Activated CD8-positive, alpha-beta memory T cell treated with anti-CD3 and anti-CD28 coated beads, Interleukin-2, amount 50 U/mL, for 24 hours (primary cell): ENCODE measurements around the gene PSENEN.
"Not testable (repeated sequence)": the region's sequence is repeated elsewhere in the genome, so short reads cannot be mapped to it uniquely, and the experiment has no call there.

Experiments
- DNase-seq: peaks from one replicate; pipeline ENCODE4 v3.0.0-alpha.2; 2020; ENCODE audit errors: extremely low read depth

Gene PSENEN

DNA sequence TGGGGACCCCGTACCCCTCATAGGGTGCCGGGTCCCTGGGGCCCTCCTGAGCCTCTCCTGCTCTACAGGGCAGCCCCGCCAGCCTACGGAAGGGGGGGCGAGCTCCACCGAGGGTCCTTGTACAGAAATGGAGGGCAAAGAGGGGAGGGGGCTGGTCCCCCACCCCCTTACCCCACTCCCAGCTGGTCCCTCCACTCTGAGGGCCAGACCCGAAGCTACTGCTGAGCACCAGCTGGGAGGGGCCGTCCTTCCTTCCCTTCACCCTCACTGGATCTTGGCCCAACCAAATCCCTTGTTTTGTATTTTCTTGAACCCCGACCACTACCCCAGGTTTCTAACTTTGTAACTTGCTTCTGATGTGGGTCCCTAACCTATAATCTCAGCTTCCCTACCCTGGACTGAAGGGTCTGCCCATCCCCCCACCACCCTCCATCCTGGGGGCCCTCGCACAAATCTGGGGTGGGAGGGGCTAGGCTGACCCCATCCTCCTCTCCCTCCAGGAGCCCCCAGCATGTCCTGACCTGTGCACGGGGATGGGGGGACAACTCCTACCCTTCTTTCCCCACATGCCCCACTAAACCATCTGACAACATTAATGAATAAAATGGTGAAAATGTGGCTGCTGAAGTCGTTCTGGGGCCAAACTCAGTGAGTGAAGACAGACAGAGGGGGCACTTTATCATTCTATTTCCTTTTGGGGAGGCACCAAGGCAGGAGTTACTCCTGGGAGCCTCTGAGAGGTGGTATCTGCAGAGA is 42.9 kb downstream of the PSENEN start:
- DNase-seq, result no peak

DNA sequence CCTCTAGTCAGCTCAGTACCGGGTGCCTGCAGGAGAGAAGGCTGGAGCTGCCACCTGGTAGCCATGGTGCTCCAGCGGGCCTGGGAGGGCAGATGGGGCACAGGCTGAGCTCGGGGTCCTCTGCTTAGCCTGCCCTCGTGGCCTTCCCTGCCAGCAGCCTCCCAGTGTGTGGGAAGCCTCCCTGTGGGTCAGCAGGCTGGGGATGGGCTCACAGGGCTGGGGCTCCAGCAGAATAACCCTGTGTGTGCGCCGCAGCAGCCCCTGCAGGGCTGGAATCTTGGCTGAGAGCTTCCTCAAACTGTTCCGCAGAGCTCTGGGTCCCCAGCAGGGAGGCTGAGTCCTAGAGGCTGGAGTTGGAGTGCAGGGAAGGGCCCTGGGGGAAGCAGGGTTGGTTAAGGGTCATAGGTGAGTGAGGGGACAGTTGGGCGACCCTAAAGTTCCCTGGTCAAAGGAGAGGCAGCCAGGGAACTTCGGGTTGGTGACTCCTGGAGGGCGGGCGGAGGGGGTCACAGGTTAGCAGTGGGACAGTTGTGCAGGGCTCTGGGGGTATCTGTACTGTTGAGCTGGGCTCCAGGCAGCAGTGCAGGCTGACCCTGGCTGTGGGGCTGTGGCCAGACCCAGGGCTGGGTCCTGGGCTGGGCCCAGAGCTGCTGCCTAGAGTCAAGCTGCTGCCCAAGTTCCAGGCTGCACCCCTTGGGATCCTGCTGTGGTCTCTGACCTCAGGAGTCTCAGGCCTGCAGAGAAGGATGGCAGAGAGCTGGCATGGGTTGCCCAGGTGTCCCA is 43.9 kb downstream of the PSENEN start:
- no peak for DNase-seq

DNA sequence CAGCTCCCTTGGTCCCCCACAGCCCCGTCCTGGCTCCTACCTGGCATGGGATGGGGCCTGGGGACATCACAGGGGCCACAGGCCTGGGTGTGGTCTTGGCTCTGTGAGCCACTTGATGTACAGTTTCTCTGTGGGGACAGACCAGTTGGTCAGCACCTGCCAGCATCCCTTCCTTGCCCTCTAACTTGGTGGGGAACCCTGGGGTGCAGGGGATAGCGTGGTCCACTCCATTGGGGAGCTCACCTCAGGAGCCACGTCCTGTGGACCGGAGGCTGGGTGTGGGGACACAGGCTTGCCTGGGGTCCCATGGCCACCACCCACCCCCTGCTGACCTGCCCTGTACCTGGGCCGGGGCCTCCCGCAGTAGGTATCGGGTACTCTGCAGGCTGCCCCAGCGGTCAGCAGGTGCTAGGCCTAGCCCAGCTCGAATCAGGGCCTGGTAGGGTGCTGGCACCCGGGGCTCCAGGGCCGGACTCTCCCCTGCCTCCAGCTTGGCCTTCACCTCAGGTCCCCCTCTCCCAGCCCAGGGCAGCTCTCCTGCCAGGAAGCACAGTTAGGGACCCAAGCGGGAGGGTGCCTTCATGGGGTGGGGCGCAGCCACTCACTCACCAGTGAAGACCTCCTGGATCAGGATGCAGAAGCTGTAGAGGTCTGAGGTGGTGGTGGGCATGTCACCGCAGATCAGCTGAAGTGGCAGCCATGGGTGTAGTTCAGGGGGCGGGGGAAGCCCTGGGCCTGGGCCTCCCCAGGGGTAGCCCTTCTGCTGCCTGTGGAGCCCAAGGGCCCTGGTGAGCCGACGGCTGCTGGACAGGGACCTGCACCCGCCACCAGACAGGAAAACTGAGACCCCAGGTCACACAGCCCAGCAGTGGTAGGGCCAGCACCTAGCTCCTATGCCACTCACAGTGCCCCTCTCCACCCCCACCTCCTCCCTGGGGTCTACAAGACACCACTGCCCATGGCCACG is 44.8 kb downstream of the PSENEN start:
- no peak for DNase-seq

DNA sequence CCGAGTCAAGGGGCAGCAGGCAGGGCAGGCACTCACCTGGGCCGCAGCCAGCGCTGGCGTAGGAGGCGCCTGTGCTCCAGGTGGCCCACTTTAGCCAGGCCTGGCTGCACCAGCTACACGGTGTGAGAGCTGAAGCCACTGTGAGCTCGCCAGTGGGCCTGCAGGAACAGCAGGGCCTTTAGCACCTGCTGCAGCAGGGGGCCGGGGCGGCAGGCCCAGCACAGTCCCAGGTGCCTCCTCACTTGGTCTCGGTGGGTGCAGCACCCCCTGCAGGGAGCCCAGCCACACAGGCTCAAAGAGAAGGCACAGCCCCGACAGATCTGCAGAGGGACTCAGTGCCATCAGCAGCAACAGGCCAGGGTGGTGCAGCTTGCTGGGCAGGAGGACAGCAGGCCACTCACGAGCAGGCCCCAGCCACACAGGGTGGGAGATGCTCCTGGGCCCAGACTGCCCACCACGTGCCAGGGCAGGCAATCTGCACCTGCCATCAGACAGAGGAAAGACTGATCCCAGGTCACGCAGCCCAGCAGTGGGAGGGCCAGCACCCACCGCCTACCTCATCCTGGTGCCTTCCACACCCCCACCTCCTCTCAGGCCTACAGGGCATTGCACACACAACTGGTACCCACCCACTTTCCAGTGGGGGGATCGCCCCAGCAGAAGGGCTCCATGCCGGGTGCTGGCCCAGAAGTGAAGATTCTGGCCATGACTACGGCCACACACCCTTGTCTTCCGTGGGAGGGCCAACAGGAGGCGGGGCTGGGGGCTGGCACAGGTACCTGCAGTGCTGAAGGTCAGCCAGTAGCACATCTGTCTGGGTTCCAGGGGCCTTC is 45.7 kb downstream of the PSENEN start:
- DNase-seq, result no peak

DNA sequence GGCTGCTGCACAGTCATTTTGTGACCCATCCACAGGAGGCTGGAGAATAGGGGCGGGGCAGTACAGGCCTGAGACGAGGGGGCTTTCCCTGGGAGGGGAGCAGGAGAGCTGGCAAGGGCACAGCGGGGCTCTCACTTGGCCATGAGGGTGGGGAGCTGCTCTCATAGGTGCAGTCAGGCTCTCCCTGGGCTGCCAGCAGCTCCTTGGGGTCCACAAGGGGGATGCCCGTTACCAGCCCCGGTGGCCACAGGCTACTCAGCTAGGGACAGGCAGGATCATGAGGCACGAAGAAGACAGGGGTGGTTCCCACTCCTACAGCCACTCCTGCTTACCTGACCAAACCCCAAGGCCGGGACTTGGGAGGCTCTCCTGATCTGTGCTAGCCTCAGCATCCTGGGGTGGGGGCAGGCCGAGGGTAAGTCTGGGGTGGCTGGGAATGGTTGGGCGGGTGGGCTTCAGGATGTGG is 46.4 kb downstream of the PSENEN start:
- no peak for DNase-seq

DNA sequence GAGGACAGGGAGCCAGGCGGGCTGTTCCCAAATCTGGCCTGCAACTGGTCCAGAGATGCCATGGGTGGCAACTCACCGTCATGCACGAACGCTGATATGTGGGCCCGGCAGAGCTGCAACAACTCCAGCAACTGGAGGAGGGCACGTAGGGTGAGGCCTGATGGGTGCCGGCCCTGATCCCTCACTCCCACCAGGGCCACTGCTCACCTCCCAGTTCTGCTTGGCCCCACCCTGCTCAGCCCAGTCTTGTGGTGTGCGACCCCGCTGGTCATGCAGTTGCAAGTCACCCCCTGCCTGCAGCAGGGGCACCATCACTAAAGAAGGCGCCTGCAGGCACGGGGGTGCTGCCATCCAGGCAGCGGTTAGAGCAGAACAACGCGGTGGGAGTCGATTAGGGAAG is 46.9 kb downstream of the PSENEN start:
- no peak for DNase-seq

DNA sequence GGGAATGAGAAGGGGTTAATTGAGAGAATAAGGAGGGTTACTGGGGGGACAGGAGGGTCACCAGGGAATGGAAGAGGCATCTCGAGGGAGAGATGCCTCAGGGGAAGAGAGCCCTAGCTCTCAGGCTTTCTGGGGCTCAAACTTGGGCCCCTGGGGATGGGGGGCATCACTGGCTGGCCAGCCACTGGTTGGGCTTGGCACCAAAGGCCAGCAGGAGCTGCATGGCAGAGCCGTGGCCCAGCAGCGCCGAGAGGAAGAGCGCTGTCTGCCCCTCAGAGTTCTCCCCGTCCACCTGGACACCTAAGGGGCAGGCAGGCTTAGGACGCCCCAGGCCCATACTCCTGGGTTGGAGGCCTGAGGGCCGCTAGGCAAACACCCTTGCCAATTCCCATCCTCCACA is 47.4 kb downstream of the PSENEN start:
- DNase-seq, result no peak

DNA sequence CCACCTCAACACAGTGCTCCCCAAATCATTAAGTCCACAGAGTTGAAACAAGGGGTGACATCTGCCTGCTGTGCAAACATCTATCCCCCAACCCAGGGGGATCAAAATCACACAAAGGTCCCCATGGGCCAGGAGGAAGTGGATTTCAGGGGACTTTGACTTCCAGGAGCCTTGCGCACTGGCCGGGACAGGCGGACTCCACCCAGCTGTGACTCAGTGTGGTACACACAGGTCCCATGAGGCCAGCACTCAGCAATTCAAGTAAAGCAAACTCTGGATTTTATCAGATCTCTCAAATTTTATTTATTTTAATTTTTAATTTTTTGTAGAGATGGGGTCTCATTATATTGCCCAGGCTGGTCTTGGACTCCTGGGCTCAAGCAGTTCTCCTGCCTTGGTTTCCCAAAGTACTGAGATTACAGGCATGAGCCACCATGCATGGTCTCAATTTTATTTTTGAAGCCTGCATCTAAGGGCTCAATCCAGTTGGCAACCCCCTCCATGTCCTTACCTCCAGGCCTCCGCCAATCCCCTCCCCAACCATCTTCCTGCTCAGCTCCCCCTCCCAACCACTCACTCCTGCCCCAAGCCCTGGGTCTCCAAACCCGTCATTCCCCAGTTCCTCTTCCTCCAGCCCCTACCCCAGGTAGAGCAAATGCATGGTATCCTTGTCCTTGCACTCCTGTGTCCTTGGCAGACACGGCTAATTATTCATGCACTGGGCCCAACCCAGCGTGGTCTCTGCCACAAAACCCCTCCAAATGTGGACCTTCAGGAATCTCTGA is 48.1 kb downstream of the PSENEN start:
- no peak for DNase-seq

DNA sequence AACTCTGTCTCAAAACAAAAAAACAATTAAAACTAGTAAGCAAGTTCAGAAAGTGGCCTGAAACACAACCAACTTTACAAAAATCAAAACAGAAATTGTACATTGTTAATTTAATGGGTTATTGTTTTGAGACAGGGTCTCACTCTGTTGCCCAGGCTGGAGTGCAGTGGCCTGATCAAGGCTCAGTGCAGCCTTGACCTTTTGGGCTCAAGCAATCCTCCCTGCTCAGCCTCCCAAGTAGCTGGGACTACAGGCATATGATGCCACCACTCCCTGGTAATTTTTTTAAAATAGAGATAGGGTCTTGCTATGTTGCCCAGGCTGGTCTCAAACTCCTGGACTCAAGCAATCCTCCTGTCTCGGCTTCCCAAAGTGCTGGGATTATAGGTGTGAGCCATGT is 50.1 kb downstream of the PSENEN start:
- not testable (repeated sequence) for DNase-seq
